T-helper 2 cell (primary cell): ENCODE measurements around the gene ARHGAP25.

ENCODE experiments used
- DNase-seq, 5 experiments: peaks; one replicate each; pipeline versions ENCODE4 v3.0.0 to v3.0.0-alpha.2; 2012 to 2022

Gene ARHGAP25

GRCh38 chr2:68744366-68744912, 9.8 kb downstream of the ARHGAP25 start:
- DNase-seq: no peak

- peak in 2 of 5 experiments; percentile 36 to 77 for DNase-seq
These were observed 10.4 kb downstream of the ARHGAP25 start for GRCh38 chr2:68745006-68745405.

- no peak for DNase-seq
These were observed 11.8 kb downstream of the ARHGAP25 start for GRCh38 chr2:68746408-68746807.

- DNase-seq: no peak
These were observed 12.8 kb downstream of the ARHGAP25 start for GRCh38 chr2:68747413-68747812.

- DNase-seq: no peak
These were observed 13.3 kb downstream of the ARHGAP25 start for GRCh38 chr2:68747900-68748299.

DNA sequence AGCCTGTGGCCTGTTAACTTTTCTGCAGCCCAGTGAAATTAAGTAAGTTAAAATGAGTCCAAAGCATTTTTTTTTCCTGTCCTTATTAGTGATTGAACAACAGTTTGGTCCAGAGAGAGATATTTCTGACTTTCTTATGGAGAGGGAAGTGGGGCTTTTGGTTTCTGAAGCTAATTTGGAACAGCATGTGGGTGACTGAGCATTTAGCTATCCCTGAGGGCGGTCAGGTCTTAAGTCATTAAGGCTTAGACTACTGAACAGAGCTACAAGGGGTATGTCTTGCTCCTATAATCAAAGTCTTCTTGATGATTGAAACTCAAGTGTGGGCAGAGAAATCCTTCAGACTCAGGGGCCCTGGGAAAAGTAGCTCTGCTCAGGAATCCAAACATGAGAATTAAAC, 14.0 kb downstream of the ARHGAP25 start:
- no peak for DNase-seq

DNA sequence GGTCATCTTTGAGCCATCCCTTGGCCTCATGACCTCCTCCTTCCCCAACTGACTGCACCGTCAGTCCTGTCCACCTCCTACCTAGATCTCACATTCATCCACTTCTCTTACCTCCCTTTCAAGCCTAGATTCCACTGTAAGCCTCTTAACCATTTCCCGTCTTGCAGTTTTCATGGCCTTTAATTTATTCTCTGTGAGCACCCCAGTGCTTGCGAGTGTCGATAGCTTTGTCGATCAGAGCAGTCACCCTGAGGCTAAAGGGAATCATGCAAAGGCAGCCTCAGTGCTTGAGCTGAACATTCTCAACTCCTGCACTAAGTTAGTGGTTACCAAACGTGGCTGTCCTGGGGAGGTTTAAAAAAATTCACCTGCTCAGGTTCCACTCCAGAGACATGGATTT, 14.7 kb downstream of the ARHGAP25 start:
- DNase-seq: no peak

DNA sequence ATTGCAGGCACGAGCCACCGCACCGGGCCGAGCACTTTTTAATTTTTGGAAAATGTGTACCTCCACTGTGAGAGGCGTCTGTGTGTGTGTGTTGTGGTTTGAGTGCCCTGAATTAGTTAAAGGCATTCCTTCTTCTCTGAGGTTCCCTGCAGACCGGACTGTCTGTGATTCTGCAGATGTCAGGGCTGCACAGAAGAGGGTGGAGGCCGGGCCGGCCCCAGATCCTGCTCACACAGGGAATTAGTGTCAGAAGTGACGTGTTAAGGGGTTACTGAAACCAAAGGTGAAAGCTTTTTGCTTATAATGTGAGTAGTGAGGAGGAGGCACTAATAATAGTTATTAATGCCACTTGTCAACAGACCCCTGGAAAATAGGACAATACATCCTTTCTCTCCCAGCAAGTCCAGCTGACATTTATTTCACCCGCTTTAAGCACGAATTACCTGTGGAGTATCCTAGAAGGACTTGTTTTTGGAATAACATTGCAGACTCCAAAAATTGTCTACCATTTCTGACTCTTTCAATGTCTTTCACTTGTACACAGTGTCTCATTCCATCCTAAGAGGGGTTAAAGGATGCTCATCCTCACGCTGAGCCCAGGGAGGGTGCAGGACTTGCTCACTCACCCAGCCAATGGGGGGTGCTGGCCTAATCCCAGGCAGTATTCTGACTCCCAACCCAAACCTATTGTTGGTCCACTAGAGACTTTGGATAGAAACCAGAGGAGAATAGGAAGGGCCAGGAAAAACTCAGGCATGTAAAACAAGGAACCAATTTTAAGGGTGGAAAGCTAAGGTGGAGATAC, 16.2 kb downstream of the ARHGAP25 start:
- no peak for DNase-seq

DNA sequence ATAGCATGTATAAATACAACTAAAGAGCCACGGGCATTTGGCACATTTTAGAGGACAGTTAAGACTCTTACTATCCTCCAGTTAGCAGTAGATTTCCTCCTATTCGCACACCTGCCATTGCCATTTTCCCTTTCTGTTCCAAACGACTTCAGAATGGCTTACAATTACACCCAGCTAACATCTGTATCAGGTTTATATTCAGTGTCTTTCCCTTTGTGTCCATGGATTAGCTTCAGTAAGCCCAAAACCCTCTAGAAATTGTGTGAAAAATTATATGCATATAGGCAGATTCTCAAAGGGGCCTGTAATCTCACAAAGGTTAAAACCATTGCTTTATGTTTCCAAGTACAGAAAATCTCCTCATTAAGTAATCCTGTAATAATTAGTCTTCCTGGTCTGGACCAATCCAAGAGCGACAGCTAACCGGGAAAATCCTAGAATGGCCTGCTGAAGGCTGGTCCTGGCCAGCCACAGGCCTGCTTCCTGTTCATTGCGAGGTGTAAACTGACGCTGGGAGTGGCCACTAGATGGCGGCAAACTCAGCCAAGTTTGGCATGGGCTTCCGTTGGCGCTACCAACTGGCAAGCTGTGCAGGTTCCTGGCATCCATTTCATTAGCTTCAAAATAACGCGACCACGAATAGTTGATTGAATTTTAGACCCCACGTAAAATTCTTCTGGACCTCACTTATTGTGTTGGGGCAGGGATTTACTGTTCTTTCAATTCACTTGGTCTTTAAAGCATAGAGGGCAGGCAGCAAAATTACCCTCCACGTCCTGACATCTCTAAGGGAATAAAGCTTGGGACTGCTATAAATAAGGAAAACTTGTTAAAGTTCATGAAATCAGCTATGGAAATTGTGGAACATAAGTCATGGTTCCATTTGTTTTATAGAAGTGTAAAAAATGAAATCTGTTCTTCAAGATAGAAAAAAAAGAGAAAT, 17.1 kb downstream of the ARHGAP25 start:
- DNase-seq: peak; percentile 75 to 89 (median 84)

DNA sequence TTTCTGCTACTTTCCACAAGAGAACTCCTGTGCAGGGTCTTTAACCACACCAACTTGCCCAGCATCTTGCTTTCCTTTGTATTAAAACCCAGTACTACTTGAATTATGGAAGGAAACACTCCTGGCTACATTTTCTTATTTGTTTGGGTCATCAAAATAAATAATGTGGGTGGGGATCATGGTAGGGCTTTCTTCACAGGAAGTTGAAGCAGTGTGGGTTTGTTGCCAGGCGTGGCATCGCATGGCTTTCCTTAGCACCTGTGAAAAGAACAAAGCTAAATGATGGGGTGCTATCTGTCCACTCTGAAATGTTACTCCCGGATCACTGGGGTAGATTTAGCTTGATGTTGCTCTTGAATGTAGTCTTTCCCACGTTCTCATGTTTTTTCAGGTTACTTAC, 18.7 kb downstream of the ARHGAP25 start:
- DNase-seq: peak in 1 of 5 experiments; percentile 42

DNA sequence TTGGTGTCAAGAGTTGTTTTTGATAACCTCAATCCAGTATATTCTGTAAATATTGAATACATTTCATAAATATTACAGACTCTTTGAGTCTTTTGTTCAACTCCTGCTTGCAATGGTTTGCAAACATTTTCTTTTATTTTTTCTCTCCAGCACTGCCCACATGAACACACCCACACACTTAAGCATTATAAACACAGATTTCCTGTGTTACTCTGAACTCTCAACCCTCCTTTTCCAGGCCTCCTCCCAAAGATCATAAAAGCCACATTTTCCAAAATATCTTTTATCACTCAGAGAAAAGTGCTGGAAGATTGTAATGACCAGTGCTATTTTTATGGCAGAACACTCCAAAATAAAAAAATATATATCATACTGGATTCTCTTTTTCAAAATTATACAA, 20.5 kb downstream of the ARHGAP25 start:
- DNase-seq: no peak

GRCh38 chr2:68756178-68756577, 21.6 kb downstream of the ARHGAP25 start:
- no peak for DNase-seq

- DNase-seq: no peak
These were observed 22.5 kb downstream of the ARHGAP25 start for GRCh38 chr2:68757081-68757480.

- no peak for DNase-seq
These were observed 27.5 kb downstream of the ARHGAP25 start for GRCh38 chr2:68762100-68762499.

GRCh38 chr2:68762665-68763064, 28.1 kb downstream of the ARHGAP25 start:
- DNase-seq: peak in 2 of 5 experiments; percentile 47 to 67

- DNase-seq: no peak
These were observed 29.6 kb downstream of the ARHGAP25 start for GRCh38 chr2:68764041-68764805.

DNA sequence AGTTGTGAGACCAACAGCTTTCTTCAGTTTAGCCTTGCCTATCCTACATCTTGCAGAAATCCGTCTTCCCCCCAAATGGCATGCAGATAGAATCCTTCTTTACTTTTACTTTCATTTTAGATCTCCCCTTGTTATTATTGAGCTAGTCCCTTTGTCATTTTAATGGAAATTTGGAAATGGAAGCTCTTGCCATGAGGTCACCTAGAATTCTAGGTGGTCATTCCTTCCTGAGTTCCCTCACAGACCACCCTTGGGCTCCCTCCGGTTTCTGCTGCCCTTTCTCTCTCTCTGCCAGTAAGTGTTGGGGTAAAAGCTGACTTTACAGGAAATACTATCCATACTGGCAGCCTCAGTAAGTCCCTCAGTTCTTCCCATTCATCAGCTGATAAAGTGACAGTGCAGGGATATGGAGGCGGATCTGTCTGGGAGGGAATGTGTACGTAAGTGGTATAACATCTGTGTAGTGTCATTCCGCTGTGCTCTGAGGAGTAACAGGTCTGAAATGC, 30.2 kb downstream of the ARHGAP25 start:
- peak in 1 of 5 experiments; percentile 42 for DNase-seq

DNA sequence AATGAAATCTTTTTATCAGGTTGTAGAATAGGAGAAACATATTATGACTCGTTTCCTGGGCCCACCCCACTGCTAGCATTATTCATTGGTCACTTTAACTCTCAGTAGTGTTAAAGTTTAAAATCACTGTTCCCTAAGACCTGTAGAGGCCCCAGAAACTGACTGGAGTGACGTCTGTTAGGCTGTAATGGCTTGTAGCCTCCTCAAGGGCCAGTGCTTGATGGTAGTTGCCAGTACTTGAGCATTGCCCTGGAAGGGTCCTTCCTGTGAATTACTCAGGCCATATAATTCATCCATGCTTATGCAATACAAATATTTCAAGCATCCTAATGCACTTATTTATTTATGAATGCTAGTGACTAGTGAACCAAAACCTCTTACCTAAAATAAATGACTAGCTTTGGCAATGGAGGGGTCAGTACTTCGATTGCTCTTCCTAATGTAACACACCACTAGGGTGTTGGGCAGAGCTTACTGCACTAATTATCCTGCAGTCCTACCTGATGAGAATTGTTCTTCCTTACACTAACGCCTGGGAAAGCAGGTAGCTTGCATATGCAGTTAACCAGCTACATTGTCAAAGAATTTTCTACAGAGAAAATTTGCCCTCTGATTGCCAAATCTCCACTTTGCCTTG, 31.2 kb downstream of the ARHGAP25 start:
- DNase-seq: peak in 1 of 5 experiments; percentile 58

- peak in 4 of 5 experiments; percentile 36 to 99 (median 66) for DNase-seq
These were observed 31.8 kb downstream of the ARHGAP25 start for GRCh38 chr2:68766376-68766845.

GRCh38 chr2:68767031-68767961, 32.7 kb downstream of the ARHGAP25 start:
- peak in 3 of 5 experiments; percentile 19 to 91 (median 62) for DNase-seq
